Measurements from ENCODE around the gene SPACA9. TPM values are rescaled to one million over a fixed set of nuclear protein-coding genes. Genes with fewer than 3 reads are reported as not detected.

The SPACA9 gene
- total and polyA plus RNA-seq, 12 donors: 3.9 to 16.6 (median 10.2) TPM

GRCh38 chr9:132908635-132909034, 29.9 kb downstream of the SPACA9 start:
- TF ChIP-seq POLR2A (IDR thresholded peaks at IDR 0.05): no peak
- no peak for TF ChIP-seq CTCF (IDR thresholded peaks at IDR 0.05)
- H3K27me3 ChIP-seq: no peaks in the 10 kb centered on the region
- no peaks in the 10 kb centered on the region for H3K4me1 ChIP-seq (replicated peaks in 1 of 2)
- H3K4me3 ChIP-seq: no peak overlapping the region
- intact Hi-C loops (cut with DNase I): no loop called here
- no peaks in the 10 kb centered on the region for H3K9me3 ChIP-seq (replicated peaks in 1 of 3)
- WGBS, 4 donors: 87 to 95% (median 92%) methylated on average over 7 of the region's 7 CpGs
- no peak overlapping the region for H3K27ac ChIP-seq
- peaks cover 0 to 72% of the 10 kb centered on the region in 2 donors for H3K36me3 ChIP-seq (replicated peaks in 1 of 2)
- DNase-seq: no peak

- intact Hi-C loops (cut with DNase I): no loop called here
- no peak for TF ChIP-seq CTCF (IDR thresholded peaks at IDR 0.05)
- no peak for TF ChIP-seq POLR2A (IDR thresholded peaks at IDR 0.05)
These were observed 30.6 kb downstream of the SPACA9 start for GRCh38 chr9:132909311-132909710.

GRCh38 chr9:132910376-132910775, 31.7 kb downstream of the SPACA9 start:
- peaks cover 0 to 65% of the 10 kb centered on the region in 2 donors for H3K36me3 ChIP-seq (replicated peaks in 1 of 2)
- no peaks in the 10 kb centered on the region for H3K9me3 ChIP-seq (replicated peaks in 1 of 3)
- 90 to 97% (median 93%) methylated on average over 6 of the region's 6 CpGs for WGBS, 4 donors
- H3K4me1 ChIP-seq (replicated peaks in 1 of 2): no peaks in the 10 kb centered on the region
- H3K4me3 ChIP-seq: no peak overlapping the region
- intact Hi-C loops (cut with DNase I): no loop called here
- no peak for DNase-seq
- no peak overlapping the region for H3K27ac ChIP-seq
- no peak for TF ChIP-seq CTCF (IDR thresholded peaks at IDR 0.05)
- no peaks in the 10 kb centered on the region for H3K27me3 ChIP-seq

More at GRCh38 chr9:132909311-132909710, 30.6 kb downstream of the SPACA9 start:
- Histone ChIP-seq H3K4me1 (replicated peaks in 1 of 2) (no peaks in the 10 kb centered on the region), H3K4me3 (no peak overlapping the region), H3K27ac (no peak overlapping the region), H3K27me3 (no peaks in the 10 kb centered on the region), H3K9me3 (replicated peaks in 1 of 3) (no peaks in the 10 kb centered on the region), H3K36me3 (replicated peaks in 1 of 2) (peaks cover 0 to 66% of the 10 kb centered on the region in 2 donors)
- 65 to 77% (median 72%) methylated on average over 2 of the region's 2 CpGs for WGBS, 4 donors
- DNase-seq: no peak

- Histone ChIP-seq H3K9me3 (replicated peaks in 1 of 3) (no peaks in the 10 kb centered on the region), H3K27me3 (no peaks in the 10 kb centered on the region), H3K4me3 (no peak overlapping the region), H3K27ac (no peak overlapping the region), H3K36me3 (replicated peaks in 1 of 2) (peaks cover 0 to 62% of the 10 kb centered on the region in 2 donors), H3K4me1 (replicated peaks in 1 of 2) (no peaks in the 10 kb centered on the region)
- TF ChIP-seq CTCF (IDR thresholded peaks at IDR 0.05) (no peak), POLR2A (IDR thresholded peaks at IDR 0.05) (no peak)
- DNase-seq: no peak
- 94 to 97% (median 96%) methylated on average over 4 of the region's 4 CpGs for WGBS, 4 donors
- intact Hi-C loops (cut with DNase I): no loop called here
These were observed 33.4 kb downstream of the SPACA9 start for GRCh38 chr9:132912131-132912530.

Measured in adrenal gland (tissue), 12 donors.